ENCODE results near the gene ST6GALNAC6.

ST6GALNAC6 gene

DNA sequence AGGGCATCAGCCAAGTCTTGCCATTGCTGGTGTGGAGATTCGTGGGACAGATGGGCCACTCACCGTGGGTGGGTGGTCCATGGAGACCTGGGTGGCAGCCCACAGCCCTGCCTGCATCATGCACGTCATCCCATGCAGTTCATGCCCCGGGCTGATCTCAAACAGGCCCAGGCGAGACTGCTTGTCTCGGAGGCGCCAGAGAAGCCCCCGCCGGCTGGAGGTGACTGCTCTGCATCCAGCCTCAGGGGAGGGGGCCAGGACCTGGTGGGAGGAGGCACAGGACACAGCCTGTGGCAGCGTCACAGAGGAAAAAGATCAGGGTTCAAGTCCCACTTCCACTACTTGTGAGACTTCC, 30.2 kb upstream of the ST6GALNAC6 start:
- H4K20me1 ChIP-seq, result peaks cover 13 to 73% (median 49%) of the 10 kb centered on the region in 11 experiments; a peak in 20 of 22 replicates
- no peak for TF ChIP-seq Cebpa-rat (IDR thresholded peaks at IDR 0.05)
- H3K4me2 ChIP-seq, result peak overlapping the region in 3 of 11 experiments; percentile 87 to 98 (median 91); a peak in 3 of 22 replicates
- H3K4me3 ChIP-seq, result no peak overlapping the region
- no peaks in the 10 kb centered on the region for H3K9me3 ChIP-seq (replicated peaks in 1 of 11)
- no peak overlapping the region for H3K27ac ChIP-seq
- peaks cover 0 to 10% (median 4%) of the 10 kb centered on the region in 11 experiments; a peak in 10 of 22 replicates for H3K36me3 ChIP-seq
- no peak overlapping the region for H3K9ac ChIP-seq
- H3K4me1 ChIP-seq, result peaks cover 33 to 67% (median 36%) of the 10 kb centered on the region in 10 experiments
- H3K27me3 ChIP-seq, result peaks cover 59 to 63% (median 60%) of the 10 kb centered on the region in 11 experiments

DNA sequence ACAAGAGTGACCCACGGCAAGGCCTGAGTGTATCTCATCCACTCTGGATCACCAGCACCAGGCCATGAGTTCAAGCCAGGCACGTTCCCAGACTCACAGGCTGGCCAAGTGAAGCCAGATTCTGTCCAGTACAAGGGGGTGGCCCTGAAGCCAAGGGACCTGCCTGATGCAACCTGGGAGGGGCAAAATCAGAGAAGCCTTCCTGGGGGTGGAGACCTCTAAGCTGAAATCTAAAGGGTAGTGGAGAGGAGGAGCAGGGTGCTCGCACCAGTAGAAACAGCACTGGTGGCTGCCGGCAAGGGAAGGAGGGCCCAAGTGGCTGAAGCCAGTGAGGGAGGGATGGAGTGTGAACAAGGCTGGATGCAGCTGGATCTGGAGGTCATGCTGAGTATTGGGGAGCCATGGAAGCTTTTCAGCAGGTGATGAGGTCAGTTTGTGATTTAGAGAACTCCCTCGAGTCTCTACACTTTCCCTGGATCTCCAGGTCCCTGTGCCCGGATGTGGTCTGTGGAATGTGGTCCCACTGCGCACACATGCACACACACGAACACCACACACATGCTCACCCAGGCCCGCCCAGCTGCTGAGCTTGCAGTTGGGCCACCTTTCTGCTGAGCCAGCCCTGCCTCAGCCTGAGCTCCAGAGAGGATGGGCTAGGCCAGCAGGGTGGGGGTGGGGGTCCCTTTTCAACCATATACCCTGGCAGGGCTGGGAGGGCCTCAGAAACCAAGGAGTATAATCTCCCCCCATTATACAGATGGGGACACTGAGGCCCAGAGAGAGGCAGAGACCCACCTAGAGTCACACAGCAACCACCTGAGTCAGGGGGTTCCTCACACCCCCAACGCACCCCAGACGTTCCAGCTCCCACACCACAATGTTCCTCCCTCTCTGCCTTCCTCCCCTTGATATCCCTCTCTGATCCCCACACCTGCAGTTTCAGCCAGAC, 29.5 kb upstream of the ST6GALNAC6 start:
- no peak for TF ChIP-seq Cebpa-rat (IDR thresholded peaks at IDR 0.05)
- Histone ChIP-seq H3K9ac (peak overlapping the region in 1 of 11 experiments; percentile 31; a peak in 1 of 22 replicates), H3K9me3 (replicated peaks in 1 of 11) (no peaks in the 10 kb centered on the region), H4K20me1 (peaks cover 13 to 66% (median 48%) of the 10 kb centered on the region in 11 experiments; a peak in 20 of 22 replicates), H3K27me3 (peaks cover 63 to 69% (median 67%) of the 10 kb centered on the region in 11 experiments), H3K36me3 (peaks cover 0 to 3% (median 0%) of the 10 kb centered on the region in 11 experiments; a peak in 4 of 22 replicates), H3K27ac (no peak overlapping the region), H3K4me3 (no peak overlapping the region), H3K4me2 (peak overlapping the region in 4 of 11 experiments; percentile 2 to 74 (median 64); a peak in 6 of 22 replicates), H3K4me1 (peaks cover 29 to 69% (median 33%) of the 10 kb centered on the region in 10 experiments)

DNA sequence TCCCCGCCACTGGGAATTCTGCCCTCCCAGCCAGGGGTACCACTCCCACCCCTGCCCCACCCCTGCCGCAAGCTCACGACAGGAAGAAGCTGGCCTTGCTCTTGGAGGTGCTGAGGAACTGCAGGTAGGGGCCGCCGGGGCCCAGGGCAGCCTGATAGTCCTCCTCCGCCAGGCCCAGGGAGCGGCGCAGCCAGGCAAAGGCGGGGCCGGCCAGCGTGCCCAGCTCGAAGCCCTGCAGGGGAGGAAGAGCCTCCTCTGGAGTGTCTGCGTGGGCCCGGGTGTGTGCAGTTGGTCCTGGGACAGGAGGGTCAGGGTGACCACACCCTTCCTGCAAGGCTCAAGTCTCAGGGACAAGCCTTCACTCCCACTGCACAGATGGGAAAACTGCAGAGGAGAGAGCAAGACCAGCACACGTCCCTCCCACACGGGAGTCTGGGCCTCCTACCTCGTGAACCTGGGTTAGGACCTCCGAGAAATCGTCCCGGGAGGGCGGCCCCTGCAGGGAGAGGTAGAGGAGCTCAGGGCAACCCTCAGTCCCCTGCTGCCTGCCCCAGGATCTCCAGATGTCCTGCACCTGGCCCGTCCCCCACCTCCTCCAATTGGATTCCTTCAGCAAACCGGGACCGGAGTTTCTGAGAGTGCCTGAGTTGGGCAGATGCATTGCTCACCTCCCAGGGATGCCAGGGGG, 28.7 kb upstream of the ST6GALNAC6 start:
- Histone ChIP-seq H3K27ac (no peak overlapping the region), H3K4me3 (peak overlapping the region in 1 of 10 experiments; percentile 44; a peak in 1 of 20 replicates), H3K4me1 (peaks cover 29 to 75% (median 33%) of the 10 kb centered on the region in 10 experiments), H3K9me3 (replicated peaks in 1 of 11) (no peaks in the 10 kb centered on the region), H3K4me2 (peak overlapping the region in 6 of 11 experiments; percentile 2 to 74 (median 54); a peak in 10 of 22 replicates), H4K20me1 (peaks cover 13 to 66% (median 48%) of the 10 kb centered on the region in 11 experiments; a peak in 20 of 22 replicates), H3K36me3 (peaks cover 0 to 2% (median 0%) of the 10 kb centered on the region in 11 experiments; a peak in 2 of 22 replicates), H3K9ac (0 out of 22 replicates have a peak overlapping the region, but pooled peaks of 1 of the 11 experiments have one; percentile 31), H3K27me3 (peaks cover 63 to 75% (median 73%) of the 10 kb centered on the region in 11 experiments)
- TF ChIP-seq Cebpa-rat (IDR thresholded peaks at IDR 0.05), result no peak

DNA sequence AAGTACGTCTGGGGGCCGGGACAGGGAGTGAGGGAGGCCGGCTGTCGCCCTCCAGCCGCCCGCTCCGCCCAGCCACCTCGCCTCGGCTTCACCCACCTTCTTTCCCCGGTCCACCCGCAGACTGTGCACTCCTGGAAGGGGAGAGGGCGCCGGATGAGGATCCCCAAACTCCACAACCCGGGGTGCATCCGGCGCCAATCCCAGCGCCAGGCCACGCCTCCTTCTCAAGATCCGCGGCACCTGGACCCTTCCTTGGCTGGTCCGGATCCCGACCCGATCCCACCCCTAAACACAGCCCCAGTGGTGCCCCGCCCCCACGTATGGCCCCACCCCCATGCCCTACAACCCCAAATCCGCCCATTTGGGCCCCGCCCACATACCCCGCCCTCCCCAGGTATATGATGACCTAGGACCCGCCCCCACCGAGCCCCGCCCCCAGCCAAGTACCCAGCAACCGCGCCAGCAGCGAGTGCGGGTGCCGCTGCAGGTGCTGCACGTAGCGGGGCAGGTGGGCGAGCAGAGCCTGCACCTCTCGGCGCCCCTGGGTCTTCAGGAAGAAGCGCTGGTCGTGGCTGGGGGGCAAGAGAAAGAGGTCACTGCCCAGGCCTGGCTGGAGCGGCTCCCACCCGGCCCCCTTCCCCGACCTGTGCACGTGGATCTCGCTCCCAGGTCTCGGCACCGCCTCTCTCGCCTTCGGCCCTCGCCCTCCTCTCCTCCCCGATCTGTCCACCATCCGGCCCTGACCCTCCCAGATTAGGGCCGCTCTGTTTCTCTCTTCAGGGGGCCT, 28.0 kb upstream of the ST6GALNAC6 start:
- peaks cover 29 to 70% (median 33%) of the 10 kb centered on the region in 10 experiments for H3K4me1 ChIP-seq

DNA sequence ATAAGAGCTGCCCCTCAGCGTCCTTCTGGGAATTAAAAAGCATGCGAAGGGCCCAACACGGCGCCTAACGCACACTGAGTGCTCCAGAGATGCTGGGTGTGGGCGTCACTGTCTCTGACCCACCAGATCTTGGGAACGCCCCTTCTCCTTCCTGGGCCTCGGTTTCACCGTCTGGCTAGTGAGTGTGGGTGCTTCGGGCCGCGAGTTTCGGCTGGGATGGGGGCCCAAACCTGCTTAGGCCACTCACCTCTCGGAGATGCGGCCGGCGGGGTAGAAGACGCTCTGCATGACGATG, 27.4 kb upstream of the ST6GALNAC6 start:
- Histone ChIP-seq H3K4me1 (peaks cover 31 to 70% (median 36%) of the 10 kb centered on the region in 10 experiments), H4K20me1 (peaks cover 13 to 66% (median 41%) of the 10 kb centered on the region in 11 experiments; a peak in 20 of 22 replicates), H3K9me3 (replicated peaks in 1 of 11) (no peaks in the 10 kb centered on the region), H3K9ac (peak overlapping the region in 9 of 11 experiments; percentile 7 to 53 (median 29); a peak in 10 of 22 replicates), H3K27ac (no peak overlapping the region), H3K4me2 (peak overlapping the region; percentile 77 to 94 (median 88)), H3K27me3 (peaks cover 66 to 83% (median 78%) of the 10 kb centered on the region in 11 experiments), H3K4me3 (peak overlapping the region; percentile 34 to 67 (median 50); a peak in 19 of 20 replicates), H3K36me3 (no peaks in the 10 kb centered on the region)
- TF ChIP-seq Cebpa-rat (IDR thresholded peaks at IDR 0.05), result no peak

More for the DNA sequence above, 28.0 kb upstream of the ST6GALNAC6 start:
- Histone ChIP-seq H3K27ac (no peak overlapping the region), H4K20me1 (peaks cover 13 to 66% (median 46%) of the 10 kb centered on the region in 11 experiments; a peak in 20 of 22 replicates), H3K36me3 (no peaks in the 10 kb centered on the region), H3K4me3 (peak overlapping the region; percentile 34 to 67 (median 50); a peak in 19 of 20 replicates), H3K9ac (peak overlapping the region in 9 of 11 experiments; percentile 7 to 53 (median 29); a peak in 10 of 22 replicates), H3K4me2 (peak overlapping the region; percentile 77 to 94 (median 88)), H3K9me3 (replicated peaks in 1 of 11) (no peaks in the 10 kb centered on the region), H3K27me3 (peaks cover 63 to 78% (median 74%) of the 10 kb centered on the region in 11 experiments)
- no peak for TF ChIP-seq Cebpa-rat (IDR thresholded peaks at IDR 0.05)

DNA sequence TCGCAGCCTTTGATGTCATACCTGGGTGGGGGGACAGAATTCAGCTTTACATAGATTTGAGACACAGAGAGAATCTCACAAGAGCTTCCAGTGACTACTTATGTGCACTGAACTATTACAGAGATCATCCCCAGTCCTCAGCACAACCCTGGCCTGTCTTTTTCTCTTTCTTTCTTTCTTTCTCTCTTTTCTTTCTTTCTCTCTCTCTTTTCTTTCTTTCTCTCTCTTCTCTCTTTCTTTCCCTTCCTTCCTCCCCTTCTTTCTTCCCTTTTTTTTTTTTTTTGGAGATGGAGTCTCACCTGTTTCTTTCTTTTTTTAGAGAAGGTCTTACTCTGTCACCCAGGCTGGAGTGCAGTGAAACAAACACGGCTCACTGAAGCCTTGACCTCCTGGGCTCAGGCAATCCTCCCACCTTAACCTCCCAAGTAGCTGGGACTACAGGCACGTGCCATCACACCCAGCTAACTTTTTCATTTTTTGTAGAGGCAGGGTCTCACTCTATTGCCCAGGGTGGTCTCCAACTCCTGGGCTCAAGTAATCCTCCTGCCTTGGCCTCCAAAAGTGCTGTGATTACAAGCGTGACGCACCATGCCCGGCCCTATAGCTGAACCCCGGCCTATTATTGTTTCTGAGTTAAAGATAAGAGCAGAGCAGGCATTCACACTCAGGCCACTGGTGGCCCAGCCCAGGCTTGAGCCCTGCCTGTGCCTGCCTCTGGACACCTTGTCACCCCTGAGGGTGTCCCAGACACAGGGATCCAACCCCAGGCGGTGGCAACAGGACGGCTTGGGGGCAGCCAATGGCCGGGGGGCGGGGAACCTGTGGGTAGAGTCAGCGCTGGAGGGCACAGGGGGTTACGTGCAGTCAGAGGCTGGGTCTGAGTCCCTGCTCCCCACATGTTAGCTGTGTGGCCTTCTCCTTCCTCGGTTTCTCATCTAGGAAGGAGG, 26.8 kb upstream of the ST6GALNAC6 start:
- H3K4me2 ChIP-seq, result peak overlapping the region; percentile 77 to 94 (median 88)
- H3K27ac ChIP-seq, result no peak overlapping the region
- H3K9me3 ChIP-seq (replicated peaks in 1 of 11), result no peaks in the 10 kb centered on the region
- no peaks in the 10 kb centered on the region for H3K36me3 ChIP-seq
- peak overlapping the region in 5 of 11 experiments; percentile 7 to 52 (median 29); a peak in 2 of 22 replicates for H3K9ac ChIP-seq
- H3K4me3 ChIP-seq, result peak overlapping the region in 9 of 10 experiments; percentile 34 to 67 (median 49); a peak in 13 of 20 replicates
- TF ChIP-seq Cebpa-rat (IDR thresholded peaks at IDR 0.05), result no peak
- H4K20me1 ChIP-seq, result peaks cover 10 to 62% (median 35%) of the 10 kb centered on the region in 11 experiments; a peak in 20 of 22 replicates
- peaks cover 68 to 85% (median 80%) of the 10 kb centered on the region in 11 experiments for H3K27me3 ChIP-seq
- H3K4me1 ChIP-seq, result peaks cover 31 to 70% (median 34%) of the 10 kb centered on the region in 10 experiments

DNA sequence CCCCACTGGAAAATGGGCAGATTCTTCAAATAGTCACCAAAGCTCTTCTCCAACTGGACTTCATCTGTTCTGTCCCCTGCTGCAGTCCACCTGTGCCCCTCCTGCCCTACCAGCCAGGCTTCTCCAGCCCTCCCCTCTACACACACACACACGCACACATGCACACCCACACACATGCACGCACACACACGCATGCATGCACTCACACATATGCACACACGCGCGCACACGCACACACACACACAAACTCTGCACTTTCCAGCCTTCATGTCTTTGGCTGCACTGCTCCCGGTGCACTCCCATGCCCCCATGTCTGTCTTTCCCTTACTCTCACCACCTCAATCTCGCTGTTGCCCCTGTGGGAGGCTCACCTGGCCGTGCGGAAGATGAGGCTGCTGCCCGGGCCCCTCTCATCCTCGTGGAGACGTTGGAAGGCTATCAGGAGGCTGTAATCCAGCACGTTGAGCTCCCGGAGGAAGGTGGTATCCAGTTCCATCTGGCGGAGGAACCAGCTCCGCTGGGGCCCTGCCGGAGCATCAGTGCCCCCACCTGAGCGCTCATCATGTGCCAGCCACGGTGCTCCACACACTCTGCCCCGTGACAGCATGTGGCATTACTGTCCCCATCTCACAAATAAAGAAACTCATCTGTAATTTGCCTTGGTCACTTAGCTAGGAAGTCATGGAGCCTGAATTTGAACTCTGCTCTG, 25.5 kb upstream of the ST6GALNAC6 start:
- no peak overlapping the region for H3K4me3 ChIP-seq
- H4K20me1 ChIP-seq, result peaks cover 3 to 50% (median 23%) of the 10 kb centered on the region in 11 experiments; a peak in 19 of 22 replicates
- peaks cover 62 to 78% (median 72%) of the 10 kb centered on the region in 11 experiments for H3K27me3 ChIP-seq
- H3K9ac ChIP-seq, result no peak overlapping the region
- H3K4me1 ChIP-seq, result peaks cover 33 to 72% (median 40%) of the 10 kb centered on the region in 10 experiments
- H3K27ac ChIP-seq, result no peak overlapping the region
- no peaks in the 10 kb centered on the region for H3K36me3 ChIP-seq
- no peak for TF ChIP-seq Cebpa-rat (IDR thresholded peaks at IDR 0.05)
- H3K9me3 ChIP-seq (replicated peaks in 1 of 11), result no peaks in the 10 kb centered on the region
- H3K4me2 ChIP-seq, result no peak overlapping the region

Data from BLaER1 treated with 17β-estradiol and CSF1 and Interleukin-3, amounts not matched to agents 10 nM and 100 nM (cell line).